ENCODE data around the gene EPS15. TPM values are rescaled to one million over a fixed set of nuclear protein-coding genes. Genes with fewer than 3 reads are reported as not detected.

EPS15 gene
- total RNA-seq, 1 donor from 2014 or later: 64.5 TPM

- H3K9me3 ChIP-seq (replicated peaks): no peaks in the 10 kb centered on the region
- peak; percentile 68 for DNase-seq
- peak overlapping the region; percentile 87 for H3K27ac ChIP-seq (replicated peaks)
- TF ChIP-seq, protein P1, sequence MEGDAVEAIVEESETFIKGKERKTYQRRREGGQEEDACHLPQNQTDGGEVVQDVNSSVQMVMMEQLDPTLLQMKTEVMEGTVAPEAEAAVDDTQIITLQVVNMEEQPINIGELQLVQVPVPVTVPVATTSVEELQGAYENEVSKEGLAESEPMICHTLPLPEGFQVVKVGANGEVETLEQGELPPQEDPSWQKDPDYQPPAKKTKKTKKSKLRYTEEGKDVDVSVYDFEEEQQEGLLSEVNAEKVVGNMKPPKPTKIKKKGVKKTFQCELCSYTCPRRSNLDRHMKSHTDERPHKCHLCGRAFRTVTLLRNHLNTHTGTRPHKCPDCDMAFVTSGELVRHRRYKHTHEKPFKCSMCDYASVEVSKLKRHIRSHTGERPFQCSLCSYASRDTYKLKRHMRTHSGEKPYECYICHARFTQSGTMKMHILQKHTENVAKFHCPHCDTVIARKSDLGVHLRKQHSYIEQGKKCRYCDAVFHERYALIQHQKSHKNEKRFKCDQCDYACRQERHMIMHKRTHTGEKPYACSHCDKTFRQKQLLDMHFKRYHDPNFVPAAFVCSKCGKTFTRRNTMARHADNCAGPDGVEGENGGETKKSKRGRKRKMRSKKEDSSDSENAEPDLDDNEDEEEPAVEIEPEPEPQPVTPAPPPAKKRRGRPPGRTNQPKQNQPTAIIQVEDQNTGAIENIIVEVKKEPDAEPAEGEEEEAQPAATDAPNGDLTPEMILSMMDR (IDR thresholded peaks at IDR 0.05; ENCODE audit: borderline replicate concordance): no peak
- peaks cover 35% of the 10 kb centered on the region for H3K27me3 ChIP-seq (ENCODE audit: low read depth)
- peaks cover 42% of the 10 kb centered on the region for H3K4me1 ChIP-seq
- peak overlapping the region; percentile 57 for H3K4me3 ChIP-seq
- H3K36me3 ChIP-seq: no peaks in the 10 kb centered on the region
- intact Hi-C loops (cut with micrococcal nuclease): no loop called here
Measured at GRCh38 chr1:51329443-51330325, 189.4 kb downstream of the EPS15 start.

DNA sequence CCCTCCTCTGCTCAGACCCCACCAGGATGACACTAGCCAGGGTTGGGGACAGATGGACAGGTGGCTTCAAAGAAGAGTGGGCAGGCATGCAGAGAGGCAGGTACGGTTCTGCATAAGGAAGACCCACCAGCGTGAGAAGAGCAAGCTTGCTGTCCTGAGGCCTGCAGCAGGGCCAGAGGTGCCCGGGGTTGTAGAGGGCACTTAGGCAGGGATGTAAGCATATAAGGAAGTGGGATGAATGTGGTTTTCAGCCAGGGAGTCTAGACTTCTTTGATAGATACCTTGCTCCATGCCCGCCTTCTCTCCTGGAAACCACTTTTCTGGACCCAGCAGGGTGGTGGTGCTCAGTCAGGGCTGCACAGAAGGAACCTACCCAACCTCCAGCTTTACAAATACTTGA is 190.1 kb downstream of the EPS15 start:
- intact Hi-C loops (cut with micrococcal nuclease): no loop called here
- no peak for DNase-seq
- H3K4me1 ChIP-seq: peaks cover 42% of the 10 kb centered on the region
- no peak overlapping the region for H3K4me3 ChIP-seq
- H3K9me3 ChIP-seq (replicated peaks): no peaks in the 10 kb centered on the region
- peaks cover 35% of the 10 kb centered on the region for H3K27me3 ChIP-seq (ENCODE audit: low read depth)
- peak overlapping the region; percentile 87 for H3K27ac ChIP-seq (replicated peaks)
- H3K36me3 ChIP-seq: no peaks in the 10 kb centered on the region
- TF ChIP-seq, protein P1 (IDR thresholded peaks at IDR 0.05; ENCODE audit: borderline replicate concordance): no peak

- Histone ChIP-seq H3K4me3 (no peak overlapping the region), H3K36me3 (no peaks in the 10 kb centered on the region), H3K27me3 (ENCODE audit: low read depth) (peaks cover 35% of the 10 kb centered on the region), H3K9me3 (replicated peaks) (no peaks in the 10 kb centered on the region), H3K4me1 (peaks cover 42% of the 10 kb centered on the region), H3K27ac (replicated peaks) (peak overlapping the region; percentile 87)
- no peak for DNase-seq
- intact Hi-C loops (cut with micrococcal nuclease): no loop called here
- TF ChIP-seq, protein P1 (IDR thresholded peaks at IDR 0.05; ENCODE audit: borderline replicate concordance): no peak
Measured at GRCh38 chr1:51328279-51328678, 190.8 kb downstream of the EPS15 start.

GRCh38 chr1:51327386-51327785 is 191.7 kb downstream of the EPS15 start:
- intact Hi-C loops (cut with micrococcal nuclease): no loop called here
- H3K9me3 ChIP-seq (replicated peaks): no peaks in the 10 kb centered on the region
- H3K4me1 ChIP-seq: peaks cover 42% of the 10 kb centered on the region
- peak overlapping the region; percentile 78 for H3K27ac ChIP-seq (replicated peaks)
- TF ChIP-seq, protein P1 (IDR thresholded peaks at IDR 0.05; ENCODE audit: borderline replicate concordance): no peak
- no peak for DNase-seq
- H3K4me3 ChIP-seq: no peak overlapping the region
- H3K27me3 ChIP-seq (ENCODE audit: low read depth): peaks cover 35% of the 10 kb centered on the region
- H3K36me3 ChIP-seq: no peaks in the 10 kb centered on the region

DNA sequence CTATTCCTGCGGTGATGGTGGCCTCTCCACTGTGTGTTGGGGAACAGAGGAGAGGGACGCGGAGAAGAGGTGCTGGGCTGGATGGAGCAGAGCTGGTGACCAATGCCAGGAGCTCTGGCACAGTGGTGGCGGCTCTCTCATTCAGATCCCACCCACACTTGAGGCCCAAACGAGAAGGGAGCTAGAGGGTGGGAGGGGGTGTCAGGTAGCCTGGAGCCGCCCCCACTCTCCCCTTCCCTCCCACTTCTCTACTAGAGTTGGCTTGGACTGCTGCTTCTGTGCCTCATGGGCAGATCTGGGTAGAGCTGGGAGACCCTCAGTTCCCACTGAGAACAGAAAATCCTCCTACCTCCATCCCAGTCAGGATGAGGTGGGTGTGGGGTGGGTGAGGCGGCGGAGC is 192.2 kb downstream of the EPS15 start:
- peak overlapping the region; percentile 20 for H3K4me3 ChIP-seq
- H3K4me1 ChIP-seq: peaks cover 42% of the 10 kb centered on the region
- no peak for DNase-seq
- no peaks in the 10 kb centered on the region for H3K36me3 ChIP-seq
- peaks cover 33% of the 10 kb centered on the region for H3K27me3 ChIP-seq (ENCODE audit: low read depth)
- intact Hi-C loops (cut with micrococcal nuclease): no loop called here
- H3K9me3 ChIP-seq (replicated peaks): no peaks in the 10 kb centered on the region
- H3K27ac ChIP-seq (replicated peaks): peak overlapping the region; percentile 78
- TF ChIP-seq, protein P1 (IDR thresholded peaks at IDR 0.05; ENCODE audit: borderline replicate concordance): no peak
